ENCODE data around the gene PHC2.

The PHC2 gene

DNA sequence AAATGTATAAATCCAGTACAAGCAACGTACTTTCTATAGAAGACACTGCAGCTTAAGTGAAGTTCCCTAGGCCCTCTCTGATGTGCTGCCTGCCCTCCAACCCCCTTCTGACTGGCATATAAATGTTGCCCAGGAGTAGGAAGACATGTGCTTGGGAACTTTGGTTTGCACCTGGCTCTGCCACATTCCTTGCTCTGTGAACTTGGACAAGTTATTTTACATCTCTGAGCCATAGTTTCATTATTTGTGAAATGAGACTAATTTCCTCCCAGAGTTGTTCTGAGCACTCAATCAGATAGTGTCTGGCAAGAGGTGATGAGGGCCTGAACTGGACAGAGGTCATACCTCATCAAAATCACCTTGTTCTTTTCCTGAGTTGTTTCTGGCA lies 3.5 kb upstream of the PHC2 start:
- TF ChIP-seq, protein P1, sequence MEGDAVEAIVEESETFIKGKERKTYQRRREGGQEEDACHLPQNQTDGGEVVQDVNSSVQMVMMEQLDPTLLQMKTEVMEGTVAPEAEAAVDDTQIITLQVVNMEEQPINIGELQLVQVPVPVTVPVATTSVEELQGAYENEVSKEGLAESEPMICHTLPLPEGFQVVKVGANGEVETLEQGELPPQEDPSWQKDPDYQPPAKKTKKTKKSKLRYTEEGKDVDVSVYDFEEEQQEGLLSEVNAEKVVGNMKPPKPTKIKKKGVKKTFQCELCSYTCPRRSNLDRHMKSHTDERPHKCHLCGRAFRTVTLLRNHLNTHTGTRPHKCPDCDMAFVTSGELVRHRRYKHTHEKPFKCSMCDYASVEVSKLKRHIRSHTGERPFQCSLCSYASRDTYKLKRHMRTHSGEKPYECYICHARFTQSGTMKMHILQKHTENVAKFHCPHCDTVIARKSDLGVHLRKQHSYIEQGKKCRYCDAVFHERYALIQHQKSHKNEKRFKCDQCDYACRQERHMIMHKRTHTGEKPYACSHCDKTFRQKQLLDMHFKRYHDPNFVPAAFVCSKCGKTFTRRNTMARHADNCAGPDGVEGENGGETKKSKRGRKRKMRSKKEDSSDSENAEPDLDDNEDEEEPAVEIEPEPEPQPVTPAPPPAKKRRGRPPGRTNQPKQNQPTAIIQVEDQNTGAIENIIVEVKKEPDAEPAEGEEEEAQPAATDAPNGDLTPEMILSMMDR (conservative IDR thresholded peaks at IDR 0.05; ENCODE audit: control insufficient read depth, insufficient read depth, low read depth, low read length): no peak
- DNase-seq (ENCODE audit: low read depth): no peak
- H3K4me3 ChIP-seq (ENCODE audit: control insufficient read depth, low read depth, low read length): no peak overlapping the region

GRCh38 chr1:33433509-33434362 lies 2.8 kb upstream of the PHC2 start:
- no peak overlapping the region for H3K4me3 ChIP-seq (ENCODE audit: control insufficient read depth, low read depth, low read length)
- peak; percentile 100 for DNase-seq (ENCODE audit: low read depth)

DNA sequence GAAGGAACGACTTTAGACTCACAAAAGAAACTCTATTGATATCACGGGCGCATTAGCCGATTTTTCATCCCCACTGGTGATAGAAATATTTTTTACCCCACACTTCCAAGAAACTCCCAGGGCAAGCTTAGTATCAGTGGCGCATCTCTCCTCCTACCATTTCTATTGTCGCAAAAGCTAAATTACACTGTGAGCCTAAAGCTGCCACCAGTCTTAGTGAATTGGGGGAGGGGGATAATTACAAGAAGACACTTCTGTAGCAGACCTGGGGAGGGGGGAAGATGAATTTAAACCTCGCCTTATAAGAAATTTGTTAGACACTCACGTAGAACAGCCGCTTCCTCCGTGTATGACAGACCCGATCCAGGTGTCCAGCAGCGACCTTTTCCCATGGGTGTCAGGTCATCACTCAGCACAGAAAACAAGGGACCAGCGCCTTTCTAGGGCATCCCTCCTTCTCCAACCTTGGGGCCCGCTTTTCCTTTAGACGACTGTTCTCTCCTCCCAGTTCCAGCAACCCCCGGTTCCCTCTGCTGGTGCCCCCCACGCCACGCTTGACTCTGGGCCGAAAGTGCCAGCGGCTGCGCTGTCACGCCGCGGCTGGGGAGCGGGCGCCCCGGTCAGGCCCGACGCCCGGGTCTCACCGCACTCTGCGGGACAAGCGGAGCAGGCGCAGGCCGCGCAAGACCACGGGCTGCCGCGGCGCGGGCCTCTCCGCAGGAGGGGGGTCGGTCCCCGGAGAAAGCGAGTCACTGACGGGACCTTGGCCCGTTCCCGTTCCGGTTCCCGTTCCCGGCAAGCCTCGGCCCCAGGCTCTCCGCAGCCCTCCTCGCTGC lies 821 bp downstream of the PHC2 start:
- no peak for DNase-seq (ENCODE audit: low read depth)
- TF ChIP-seq, protein P1 (conservative IDR thresholded peaks at IDR 0.05; ENCODE audit: control insufficient read depth, insufficient read depth, low read depth, low read length): no peak
- peak overlapping the region; percentile 84 for H3K4me3 ChIP-seq (ENCODE audit: control insufficient read depth, low read depth, low read length)

More at GRCh38 chr1:33433509-33434362, 2.8 kb upstream of the PHC2 start:
- TF ChIP-seq, protein P1 (conservative IDR thresholded peaks at IDR 0.05; ENCODE audit: control insufficient read depth, insufficient read depth, low read depth, low read length): no peak

DNA sequence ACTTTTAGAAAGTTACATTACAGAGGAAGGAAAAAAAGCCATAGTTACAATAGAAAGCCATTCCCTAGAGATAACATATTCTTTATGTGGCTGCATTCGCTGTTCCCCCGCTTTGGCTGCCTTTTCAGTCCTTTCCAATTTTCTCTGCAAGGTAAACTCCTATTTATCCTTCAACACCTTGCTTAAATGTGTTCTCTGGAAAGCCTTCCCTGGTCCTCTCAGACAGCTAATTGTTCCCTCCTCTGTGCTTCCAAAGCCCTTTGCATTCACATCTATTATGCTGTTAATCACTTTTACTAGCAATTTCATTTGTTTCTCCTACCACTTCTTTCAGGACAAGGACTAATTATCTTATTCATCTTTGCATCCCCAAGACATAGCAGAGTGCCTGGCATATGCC lies 1.6 kb downstream of the PHC2 start:
- no peak for DNase-seq (ENCODE audit: low read depth)
- H3K4me3 ChIP-seq (ENCODE audit: control insufficient read depth, low read depth, low read length): peak overlapping the region; percentile 84
- TF ChIP-seq, protein P1 (conservative IDR thresholded peaks at IDR 0.05; ENCODE audit: control insufficient read depth, insufficient read depth, low read depth, low read length): no peak

- TF ChIP-seq, protein P1 (conservative IDR thresholded peaks at IDR 0.05; ENCODE audit: control insufficient read depth, insufficient read depth, low read depth, low read length): no peak
- DNase-seq (ENCODE audit: low read depth): no peak
- H3K4me3 ChIP-seq (ENCODE audit: control insufficient read depth, low read depth, low read length): peak overlapping the region; percentile 84
Observed at GRCh38 chr1:33428661-33429060, 2.2 kb downstream of the PHC2 start.

DNA sequence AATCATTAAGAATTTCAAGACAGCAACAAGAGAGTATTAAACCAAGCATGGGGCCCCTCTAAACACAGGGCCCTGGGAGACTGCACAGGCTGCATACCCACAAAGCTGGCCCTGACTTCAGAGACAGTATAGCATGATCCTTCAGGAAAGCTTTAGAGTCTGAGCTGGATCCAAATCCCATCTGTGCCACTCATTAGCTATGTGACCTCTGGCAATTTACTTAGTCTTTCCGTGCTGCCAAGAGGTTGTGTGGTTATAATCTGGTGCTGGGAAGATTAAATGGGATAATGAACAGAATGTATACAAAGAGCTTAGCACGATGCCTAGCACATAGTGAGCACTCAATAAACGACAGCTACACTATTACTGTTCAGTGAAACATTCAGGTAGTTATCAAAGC lies 4.0 kb downstream of the PHC2 start:
- TF ChIP-seq, protein P1 (conservative IDR thresholded peaks at IDR 0.05; ENCODE audit: control insufficient read depth, insufficient read depth, low read depth, low read length): no peak
- no peak overlapping the region for H3K4me3 ChIP-seq (ENCODE audit: control insufficient read depth, low read depth, low read length)
- no peak for DNase-seq (ENCODE audit: low read depth)

Data from fibroblast of mammary gland (primary cell).